CD4-positive, alpha-beta T cell treated with Interleukin-10 for 1 hour (primary cell): ENCODE data around the gene OR6B1.
"Not testable (repeated sequence)": the region's sequence is repeated elsewhere in the genome, so short reads cannot be mapped to it uniquely, and the experiment has no call there.

Experiments
- DNase-seq: peaks from one replicate; pipeline ENCODE4 v3.0.0-alpha.2; 2020

The OR6B1 gene

DNA sequence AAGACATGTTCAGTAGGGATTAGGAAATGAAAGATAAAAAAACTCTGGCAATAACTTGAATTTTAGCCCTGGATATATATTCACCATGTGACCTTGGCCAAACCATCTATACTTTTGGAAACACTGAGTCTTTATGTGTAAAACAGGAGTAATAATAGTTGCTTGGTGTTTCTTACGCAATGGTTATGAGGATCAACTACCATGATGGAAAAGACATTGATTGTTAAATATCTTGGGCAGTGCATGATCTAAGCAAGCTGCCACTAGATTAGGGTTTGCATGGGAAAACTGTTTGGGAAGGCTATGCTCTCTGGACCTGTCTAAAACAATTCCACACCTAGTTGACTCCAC lies 6.5 kb downstream of the OR6B1 start:
- no peak for DNase-seq

DNA sequence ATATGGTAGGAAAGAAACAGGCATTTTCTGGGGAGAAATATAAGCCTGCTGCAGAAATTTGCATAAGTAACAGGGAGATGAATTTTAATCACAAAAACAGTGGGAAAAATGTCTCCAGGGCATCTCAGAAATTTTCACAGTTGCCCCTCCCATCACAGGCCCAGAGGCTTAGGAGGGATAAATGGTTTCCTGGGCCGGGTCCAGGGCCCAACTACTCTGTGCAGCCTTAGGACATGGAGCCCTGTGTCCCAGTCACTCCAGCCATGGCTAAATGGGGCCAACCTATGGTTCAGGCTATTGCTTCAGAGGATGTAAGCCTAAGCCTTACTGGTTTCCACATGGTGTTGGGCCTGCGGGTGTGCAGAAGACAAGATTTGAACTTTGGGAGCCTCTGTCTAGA lies 9.2 kb downstream of the OR6B1 start:
- no peak for DNase-seq

DNA sequence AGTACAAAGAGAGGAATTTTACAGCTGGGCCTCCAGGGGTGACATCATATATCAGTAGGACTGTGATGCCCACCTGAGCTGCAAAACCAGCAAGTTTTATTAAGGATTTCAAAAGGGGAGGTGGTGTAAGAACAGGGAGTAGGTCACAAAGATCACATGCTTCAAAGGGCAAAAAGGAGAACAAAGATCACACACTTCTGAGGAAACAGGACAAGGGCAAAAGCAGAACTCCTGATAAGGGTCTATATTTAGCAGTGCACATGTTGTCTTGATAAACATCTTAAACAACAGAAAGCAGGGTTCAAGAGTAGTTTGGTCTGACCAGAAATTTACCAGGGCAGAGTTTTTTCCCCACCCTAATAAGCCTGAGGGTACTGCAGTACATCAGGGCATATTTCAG lies 9.9 kb downstream of the OR6B1 start:
- not testable (repeated sequence) for DNase-seq

DNA sequence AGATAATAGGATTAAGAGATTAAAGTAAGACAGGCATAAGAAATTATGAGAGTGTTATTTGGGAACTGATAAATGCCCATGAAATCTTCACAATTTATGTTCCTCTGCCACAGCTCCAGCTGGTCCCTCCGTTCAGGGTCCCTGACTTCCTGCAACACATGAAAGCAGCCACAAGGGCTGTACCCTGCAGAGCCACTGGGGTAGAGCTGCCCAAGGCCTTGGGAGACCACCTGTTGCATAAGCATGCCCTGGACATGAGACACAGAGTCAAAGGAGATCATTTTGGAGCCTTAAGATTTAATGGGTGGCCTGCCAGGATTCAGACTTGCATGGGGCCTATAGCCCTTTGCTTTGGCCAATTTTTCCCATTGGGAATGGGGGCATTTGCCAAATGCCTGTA lies 10.7 kb downstream of the OR6B1 start:
- DNase-seq: not testable (repeated sequence)

DNA sequence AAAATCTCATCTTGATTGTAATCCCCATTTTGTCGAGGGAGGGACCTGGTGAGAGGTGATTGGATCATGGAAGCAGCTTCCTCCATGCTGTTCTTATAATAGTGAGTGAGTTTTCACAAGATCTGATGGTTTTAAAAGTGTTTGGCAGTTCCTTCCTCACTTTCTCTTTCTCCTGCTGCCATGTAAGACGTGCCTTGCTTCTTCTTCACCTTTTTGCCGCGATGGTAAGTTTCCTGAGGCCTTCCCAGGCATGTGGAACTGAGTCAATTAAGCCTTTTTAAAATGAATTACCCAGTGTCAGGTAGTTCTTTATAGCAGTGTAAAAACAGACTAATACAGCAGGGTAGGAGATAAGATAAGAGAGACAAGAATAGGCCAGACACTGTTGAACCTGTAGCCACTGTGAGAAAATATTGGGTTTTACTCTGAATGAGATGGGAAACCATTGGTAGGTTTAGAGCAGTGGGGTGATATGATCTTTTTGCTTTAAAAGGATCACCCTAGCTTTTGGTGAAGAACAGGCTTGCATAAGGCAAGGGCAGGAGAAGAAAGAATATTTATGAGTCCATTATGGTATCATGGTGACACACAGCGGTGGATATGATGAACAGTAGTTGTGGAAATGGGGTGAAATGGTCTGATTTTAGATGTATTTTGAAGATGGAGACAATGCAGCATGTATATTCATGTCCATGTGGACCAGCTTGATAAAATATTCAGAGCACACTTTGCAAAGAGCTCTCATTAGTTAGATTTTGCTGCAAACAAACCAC lies 11.5 kb downstream of the OR6B1 start:
- no peak for DNase-seq

DNA sequence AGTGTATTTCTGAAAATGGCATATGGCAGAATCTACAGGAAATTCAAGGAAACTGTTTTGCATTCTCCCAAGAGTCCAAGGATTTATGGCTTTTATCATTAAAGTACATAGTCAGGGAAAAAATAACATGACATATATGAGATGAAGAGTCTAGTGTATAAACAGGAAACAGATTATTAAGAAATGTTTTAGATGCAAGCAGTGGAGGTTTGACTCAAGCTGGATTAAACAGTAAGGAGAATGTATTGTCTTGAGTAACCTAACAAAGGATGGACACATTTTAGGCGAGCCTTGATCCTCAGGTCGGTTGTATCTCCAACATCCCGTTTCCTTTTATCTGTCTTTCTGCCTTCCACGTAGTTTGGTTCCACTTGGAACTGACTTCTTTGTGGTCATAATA lies 17.9 kb downstream of the OR6B1 start:
- no peak for DNase-seq

DNA sequence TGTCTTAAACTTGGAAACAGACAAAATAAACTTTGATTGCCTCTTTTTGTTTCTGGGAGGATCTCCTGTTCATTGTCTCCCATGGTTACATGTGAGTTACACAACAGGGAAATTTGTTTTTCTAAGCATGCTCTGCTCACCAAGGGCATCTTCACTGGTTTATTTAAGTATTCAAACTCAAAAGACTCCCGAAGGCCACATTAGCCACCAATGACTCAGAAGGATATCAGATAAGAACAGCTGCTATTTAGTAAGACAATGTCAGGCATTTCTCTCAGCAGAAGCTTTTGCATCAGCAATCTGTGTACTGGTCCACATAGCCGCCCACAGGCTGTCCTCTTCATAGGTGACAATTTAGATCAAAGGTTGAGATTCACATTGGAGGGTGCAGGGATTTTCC lies 19.3 kb downstream of the OR6B1 start:
- no peak for DNase-seq

DNA sequence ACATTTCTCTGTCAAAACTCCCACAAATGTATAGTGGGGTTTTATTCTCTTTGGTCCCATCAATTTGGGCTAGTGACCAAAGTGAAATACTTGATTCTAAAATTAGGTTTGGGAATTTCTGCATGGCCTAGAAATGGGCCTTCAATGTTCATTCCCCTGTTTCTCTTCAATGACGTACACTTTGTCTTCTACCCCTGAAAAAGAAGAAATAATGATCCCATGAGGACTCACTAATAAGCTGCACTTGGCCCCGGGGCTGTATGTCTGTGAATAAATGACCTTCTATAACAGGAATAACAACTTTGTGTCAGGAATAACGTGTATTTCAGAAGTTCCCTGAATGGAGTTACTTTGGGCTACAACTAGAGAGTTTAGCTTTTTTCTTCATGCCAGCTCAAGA lies 20.2 kb downstream of the OR6B1 start:
- DNase-seq: no peak

DNA sequence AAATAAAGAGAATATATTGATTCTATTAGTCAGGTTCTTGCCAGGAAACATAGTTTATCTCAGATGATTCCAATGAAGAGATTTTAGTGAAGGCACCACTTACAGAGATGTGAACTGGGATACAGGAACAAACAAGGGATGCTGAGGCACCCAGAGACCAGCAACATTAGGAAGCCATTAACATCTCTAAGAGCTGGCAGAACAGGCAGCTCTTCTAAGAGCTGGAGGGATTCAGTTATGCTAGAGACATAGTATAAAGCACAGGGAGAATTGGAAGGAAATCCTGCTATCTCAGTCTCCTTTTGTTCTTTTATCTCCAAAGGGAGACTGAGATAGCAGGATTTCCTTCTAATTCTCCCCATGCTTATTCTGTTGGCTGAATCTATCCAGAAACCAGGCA lies 22.0 kb downstream of the OR6B1 start:
- no peak for DNase-seq

DNA sequence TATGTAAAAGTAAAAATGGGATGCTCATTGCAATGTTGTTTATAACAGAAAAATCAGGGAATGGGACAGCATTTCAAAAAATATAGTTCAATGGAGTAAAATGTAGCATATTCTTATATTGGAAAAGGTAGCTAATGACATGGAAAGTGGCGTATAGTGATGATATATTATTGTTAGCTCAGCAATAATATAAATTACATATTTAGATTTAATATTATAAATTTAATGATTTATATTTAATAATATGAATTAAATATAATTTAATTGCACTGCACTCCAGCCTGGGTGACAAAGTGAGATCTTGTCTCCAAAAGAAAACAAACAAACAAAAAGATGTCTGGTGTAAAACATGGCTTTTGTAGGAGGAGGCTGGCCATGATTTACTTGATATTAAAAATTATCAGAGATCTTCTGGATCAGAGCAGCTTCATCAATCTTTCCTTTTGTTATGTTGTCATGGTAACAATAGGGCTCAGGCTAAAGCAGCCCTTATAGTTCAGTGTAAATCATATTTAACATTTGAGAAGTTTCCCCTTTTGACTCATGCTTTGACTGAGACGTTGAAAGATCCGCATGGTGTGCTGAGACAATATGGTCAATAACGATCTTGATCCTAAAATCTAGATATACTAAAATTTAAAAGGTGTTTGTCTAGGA lies 23.2 kb downstream of the OR6B1 start:
- no peak for DNase-seq

DNA sequence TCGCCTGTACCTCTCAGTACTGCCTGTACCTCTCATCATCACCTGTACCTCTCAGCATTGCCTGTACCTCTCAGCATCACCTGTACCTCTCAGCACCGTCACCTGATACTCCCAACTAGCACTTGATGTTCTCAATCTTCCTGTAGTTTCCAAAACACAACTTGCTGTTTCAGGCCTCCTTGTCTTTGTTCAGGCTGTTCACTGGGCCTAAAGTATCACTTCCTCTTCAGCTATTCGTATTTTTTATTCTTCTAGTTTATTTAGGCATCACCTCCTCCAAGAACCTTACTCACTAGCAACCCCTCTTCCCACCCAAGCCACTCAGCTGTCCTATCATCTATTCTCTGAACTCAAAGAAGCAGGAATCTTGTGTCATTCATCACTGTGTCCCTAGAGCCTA lies 24.1 kb downstream of the OR6B1 start:
- no peak for DNase-seq

DNA sequence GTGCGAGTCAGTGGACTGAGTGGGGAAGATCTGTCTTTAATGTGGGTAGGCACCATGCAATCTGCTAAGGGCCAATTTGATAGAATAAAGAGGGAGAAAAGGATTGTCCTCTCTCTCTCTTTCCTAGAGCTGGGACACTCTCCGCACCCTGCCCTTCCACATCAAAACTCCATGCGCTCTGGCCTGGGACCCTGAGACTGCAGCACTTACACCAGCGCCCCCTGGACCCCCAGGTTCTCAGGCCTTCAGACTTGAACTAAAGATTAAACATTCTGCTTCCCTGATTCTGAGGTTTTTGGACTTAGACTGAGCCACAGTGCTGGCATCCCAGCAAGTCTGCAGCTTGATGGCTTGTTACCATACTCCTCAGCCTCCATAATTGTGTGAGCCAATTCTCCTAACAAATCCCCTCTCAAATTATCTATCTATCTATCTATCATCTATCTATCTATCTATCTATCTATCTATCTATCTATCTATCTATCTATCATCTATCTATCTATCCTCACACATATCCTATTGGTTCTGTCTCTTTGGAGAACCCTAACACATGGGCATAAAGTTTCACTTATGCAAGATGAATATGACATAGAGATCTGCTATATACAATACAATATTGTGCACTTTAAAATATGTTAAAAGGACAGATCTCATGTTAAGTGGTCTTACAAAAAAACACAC lies 26.2 kb downstream of the OR6B1 start:
- no peak for DNase-seq

DNA sequence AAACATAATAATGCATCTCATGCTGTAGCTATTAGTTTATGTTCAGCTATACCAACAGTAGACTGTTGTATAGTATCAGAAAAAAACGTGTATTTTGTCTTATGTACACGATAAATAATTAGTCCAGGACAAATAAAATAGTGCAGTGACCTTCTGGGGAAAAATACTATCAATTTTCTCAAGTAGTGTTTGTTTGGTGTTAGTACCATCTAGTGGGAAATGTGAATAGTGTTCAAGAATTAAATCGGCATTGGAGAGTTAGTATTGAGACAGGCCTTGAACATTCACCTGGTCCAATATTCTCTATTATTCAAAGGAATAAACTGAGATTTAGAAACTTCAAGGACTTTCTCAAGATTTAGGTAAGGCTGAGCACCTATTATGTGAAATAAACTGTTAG lies 26.9 kb downstream of the OR6B1 start:
- no peak for DNase-seq

DNA sequence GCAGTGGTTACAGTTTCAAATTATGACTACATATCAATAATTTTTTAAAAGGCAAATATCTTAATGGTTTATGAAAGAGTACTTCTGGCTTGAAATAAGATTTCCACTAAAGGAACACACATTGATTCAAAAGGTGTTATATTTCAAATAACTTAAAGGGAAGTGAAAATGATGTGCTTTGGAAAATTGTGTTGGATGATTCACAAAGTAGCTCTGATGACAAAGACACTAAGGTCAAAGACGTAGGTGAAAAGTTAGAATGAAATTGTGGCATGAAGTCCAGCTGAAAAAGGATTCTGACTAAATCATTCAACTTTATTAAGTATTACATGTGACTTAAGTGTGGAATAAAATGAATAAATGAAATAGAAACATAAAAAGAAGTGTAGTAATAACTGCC lies 27.9 kb downstream of the OR6B1 start:
- DNase-seq: no peak

DNA sequence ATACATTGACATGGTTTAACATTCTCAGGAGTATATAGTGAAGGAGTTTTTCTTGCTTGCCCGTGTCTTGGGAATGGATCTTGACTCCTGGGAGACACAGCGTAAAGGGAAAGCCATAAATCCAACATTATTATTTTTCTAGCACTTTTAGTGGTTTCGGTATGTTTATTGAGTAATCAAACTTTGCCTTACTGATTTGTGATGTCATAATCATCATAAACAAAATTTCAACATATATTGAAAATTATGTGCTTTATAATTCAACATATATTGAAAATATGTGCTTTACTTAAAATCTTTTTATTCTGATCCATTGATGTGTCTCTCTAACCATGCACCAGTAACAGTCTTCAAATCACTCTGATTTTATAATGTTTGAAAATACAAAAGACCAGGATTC lies 28.4 kb downstream of the OR6B1 start:
- DNase-seq: no peak

DNA sequence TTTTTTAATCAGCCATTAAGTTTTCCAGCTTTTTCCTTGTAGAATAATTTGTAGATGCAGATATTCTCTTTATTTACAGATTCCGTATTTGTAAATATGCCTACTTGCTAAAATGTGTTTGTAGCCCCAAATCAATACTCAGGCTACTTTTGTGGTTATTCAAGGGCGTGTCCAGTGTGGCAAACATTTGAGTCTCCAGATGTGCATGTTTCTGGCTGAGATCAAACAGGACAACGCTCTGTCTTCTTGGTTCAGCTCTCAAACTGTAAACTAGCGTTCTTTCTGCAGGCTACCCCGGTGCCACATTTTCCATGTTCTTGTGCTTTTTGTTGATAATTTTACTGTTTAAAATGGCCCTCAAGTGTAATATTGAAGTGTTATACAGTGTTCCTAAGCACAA lies 32.4 kb downstream of the OR6B1 start:
- DNase-seq: no peak

DNA sequence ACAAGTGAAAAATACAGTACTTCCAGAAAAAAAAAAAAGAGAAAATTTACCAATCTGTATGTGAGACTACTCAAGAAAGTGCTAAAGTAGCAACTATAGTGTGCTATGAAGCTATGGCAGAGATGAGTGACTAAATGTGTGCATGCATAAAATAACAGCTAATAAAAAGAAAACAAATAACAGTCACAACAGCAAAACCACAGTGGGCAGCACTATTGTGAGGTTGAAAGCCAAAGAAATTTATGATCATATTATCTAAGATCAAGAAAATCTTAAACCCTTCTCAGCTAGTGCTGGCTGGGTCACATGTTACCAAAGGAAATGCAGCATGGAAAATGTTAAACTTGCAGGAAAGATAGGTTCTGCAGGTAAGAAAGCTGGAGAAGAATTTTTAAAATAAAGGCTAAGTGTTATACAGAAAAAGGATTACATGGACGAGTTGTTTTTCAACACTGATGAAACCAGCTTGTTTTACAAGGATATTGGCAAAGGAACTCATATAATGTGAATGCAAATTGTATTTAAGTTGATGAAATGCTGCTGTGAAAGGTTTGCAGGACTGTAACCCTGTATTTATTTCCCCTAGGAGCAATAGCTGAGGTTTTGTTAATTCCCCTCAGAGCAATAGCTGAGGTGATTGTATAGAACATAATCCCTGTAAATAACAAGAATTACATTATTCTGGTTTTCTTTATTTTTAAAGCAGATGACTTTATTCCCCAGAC lies 33.0 kb downstream of the OR6B1 start:
- no peak for DNase-seq

DNA sequence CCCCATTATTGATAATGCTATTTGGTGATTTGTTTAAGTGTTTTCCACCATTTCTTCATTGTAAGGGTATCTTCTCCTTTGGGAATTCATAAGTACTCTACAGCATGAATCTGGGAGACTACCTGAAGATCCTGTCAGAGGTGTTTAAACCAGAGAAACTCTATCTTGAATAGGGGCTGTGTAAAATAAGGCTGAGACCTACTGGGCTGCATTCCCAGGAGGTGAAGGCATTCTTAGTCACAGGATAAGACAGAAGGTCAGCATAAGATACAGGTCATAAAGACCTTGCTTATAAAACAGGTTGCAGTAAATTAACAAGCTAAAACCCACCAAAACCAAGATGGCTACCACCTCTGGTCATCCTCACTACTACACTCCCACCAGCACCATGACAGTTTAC lies 35.3 kb downstream of the OR6B1 start:
- DNase-seq: no peak

DNA sequence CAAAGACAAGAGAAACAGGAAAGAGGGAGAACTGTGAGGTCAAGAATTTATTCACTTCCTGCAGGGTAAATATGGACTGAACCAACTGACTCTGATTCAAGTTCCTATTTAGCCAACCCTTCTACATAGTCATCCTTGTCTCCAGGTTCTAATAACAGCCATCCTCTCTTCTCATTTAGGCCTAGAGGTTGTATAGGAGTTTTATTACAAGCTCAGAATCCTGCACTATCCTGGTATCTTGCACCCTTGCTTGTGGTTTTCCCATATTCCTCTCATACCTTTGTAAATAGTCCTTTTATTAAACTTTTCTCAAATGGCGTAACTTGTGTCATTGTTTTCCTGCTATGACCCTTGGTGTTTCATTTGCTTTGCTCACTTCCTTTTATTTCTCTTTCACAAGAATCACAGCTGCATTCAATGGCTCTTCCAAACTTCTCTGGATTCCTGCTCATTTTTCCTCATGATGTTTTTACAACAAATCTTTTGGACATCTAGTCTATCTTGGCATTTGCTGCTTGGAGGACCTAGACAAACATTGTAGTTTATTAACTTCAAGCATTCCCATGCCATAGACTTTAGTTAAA lies 36.3 kb downstream of the OR6B1 start:
- DNase-seq: no peak

DNA sequence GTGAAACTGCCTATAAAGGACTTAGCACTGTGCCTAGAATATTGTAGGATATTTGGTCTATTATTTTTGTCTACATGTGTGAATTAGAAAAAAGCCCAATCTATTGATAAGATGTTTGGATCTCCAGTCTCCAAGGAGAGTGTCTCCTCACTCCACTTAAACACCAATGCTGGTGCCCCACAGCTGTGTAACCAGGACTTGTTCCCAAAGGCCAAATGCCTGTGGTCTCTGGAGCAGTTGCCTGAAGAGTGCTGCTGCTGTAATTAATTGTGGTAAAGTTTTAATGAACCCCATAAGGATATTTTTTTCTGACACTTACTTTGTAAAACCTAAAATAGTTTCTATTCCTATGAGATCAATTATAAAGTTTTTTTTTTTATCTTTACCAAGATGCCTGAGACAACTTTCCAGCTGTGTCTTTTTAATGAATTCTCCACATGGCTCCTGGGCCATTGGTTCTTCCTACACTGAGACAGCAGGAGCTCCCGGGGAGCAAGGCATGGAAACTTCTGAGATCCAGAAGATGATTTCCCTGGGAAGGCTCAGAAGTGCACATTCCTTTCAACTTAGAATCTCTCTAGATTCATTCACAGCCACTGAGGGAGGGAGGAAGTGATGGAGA lies 37.4 kb downstream of the OR6B1 start:
- DNase-seq: no peak

DNA sequence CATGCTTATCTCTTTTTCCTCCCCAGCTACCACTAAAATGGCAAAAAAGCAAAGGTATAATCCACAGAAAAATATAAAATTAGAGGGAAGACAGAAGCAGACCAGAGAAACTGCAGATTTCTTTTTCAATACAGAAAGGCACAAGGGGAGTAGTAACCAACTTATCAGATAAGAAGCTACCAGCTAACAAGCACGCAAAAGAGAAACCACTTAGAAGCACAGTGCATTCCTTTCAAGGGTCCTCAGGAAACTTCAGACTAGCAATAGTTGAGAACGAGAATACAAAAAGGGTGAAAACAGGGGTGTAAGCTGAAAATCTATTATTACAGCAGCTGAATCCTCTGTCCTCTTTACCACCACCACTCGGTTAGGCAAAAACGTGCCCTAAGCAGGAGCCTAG lies 38.8 kb downstream of the OR6B1 start:
- no peak for DNase-seq

DNA sequence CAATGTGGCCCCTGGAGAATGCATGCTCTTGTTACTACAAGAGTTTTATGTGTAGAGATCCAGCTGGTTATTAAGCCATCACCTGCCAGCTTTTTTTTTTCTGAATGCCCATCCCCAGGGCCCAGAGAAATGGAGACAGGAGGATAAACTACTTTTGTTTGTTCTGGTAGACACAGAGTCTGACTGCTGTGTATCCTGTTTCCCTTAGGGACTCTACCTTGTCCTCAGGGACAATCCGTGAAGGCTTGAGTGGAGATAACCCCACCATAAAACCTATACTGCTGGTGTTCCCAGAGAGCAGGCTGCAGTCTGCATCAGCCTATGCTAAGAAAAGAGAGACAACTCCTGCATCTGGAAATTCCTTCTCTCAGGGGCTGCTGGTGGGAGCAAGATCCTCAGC lies 48.5 kb downstream of the OR6B1 start, which contains the start of gene OR2A5:
OR2A5 (plus strand) TSS at position 301 of the 400 bp plus-strand sequence. CDS start 1,454 bp downstream, outside the sequence.
- no peak for DNase-seq

DNA sequence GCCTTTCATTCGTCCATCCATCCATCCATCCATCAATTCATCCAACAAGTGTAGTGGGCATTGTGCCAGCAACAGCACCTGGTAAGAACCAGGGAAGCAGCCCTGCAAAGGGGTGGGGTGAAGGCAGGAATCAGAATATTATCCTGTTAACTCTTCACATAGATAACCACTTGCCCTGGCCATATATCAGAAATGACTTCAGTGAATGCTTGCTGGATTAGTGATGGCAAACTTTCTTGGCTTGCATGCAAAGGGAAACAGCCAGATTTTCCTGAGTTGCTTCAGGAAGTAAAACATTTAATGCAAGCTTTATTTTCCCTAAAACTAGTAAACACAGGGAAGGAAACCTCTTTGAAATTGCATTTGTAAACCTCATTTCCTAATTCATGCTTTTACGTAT lies 49.4 kb downstream of the OR6B1 start:
- DNase-seq: no peak
